WI38 (cell line): ENCODE data around the gene KCNN3.

ENCODE experiments used
- H3K4me3 ChIP-seq: 2 replicates; pipeline ENCODE4 v1.5.1; 2011; ENCODE audit warnings: low read depth, mild to moderate bottlenecking, control low read depth, low read length
- TF ChIP-seq, protein P1 (sequence below): IDR thresholded peaks from 2 replicates; pipeline ENCODE4 v1.5.1; 2012; ENCODE audit warnings: low read depth, mild to moderate bottlenecking, control low read depth, low read length

KCNN3 gene

GRCh38 chr1:154888757-154889156, 18.7 kb upstream of the KCNN3 start:
- TF ChIP-seq, protein P1, sequence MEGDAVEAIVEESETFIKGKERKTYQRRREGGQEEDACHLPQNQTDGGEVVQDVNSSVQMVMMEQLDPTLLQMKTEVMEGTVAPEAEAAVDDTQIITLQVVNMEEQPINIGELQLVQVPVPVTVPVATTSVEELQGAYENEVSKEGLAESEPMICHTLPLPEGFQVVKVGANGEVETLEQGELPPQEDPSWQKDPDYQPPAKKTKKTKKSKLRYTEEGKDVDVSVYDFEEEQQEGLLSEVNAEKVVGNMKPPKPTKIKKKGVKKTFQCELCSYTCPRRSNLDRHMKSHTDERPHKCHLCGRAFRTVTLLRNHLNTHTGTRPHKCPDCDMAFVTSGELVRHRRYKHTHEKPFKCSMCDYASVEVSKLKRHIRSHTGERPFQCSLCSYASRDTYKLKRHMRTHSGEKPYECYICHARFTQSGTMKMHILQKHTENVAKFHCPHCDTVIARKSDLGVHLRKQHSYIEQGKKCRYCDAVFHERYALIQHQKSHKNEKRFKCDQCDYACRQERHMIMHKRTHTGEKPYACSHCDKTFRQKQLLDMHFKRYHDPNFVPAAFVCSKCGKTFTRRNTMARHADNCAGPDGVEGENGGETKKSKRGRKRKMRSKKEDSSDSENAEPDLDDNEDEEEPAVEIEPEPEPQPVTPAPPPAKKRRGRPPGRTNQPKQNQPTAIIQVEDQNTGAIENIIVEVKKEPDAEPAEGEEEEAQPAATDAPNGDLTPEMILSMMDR, result no peak

GRCh38 chr1:154886281-154887015, 16.4 kb upstream of the KCNN3 start:
- H3K4me3 ChIP-seq, result no peak overlapping the region
- TF ChIP-seq, protein P1, result no peak

More at GRCh38 chr1:154888757-154889156, 18.7 kb upstream of the KCNN3 start:
- H3K4me3 ChIP-seq, result no peak overlapping the region

DNA sequence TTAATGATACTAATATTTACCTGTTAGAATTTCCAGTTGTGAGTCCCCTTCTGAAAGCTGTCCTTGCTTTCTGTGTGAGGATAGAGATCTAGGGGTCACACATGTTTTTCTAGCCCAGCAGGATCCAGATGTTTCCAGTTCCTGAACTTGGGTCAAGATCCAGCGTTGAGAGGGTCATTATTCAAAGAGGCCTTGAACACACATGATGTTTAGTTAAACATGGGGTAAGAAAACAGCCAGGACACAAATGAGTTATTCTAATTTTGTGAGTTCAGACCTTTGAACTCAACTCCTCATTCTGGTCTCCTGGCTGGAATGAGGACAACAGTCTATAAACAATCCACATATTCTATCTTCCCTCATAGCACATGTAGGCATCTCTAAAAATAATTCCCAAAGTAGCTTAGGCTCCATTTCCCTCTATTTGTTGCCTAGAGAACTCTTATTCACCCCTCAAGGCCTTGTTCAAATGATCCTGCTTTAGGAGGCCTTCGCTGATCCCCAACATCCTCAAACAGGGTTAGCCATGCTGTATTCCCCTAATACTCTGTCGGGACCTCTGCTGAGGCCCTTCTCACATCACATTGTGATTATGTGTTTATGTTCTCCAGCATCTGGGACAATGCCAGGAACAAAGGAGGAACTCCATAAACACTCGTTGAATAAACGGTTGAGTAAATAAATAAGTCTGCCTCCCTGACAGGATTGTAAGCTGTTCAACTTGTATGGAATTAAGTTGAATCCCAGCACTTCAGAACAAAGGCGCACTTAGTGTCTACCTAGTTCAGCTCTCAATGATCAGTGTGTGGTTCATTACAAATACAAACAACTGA, 15.0 kb upstream of the KCNN3 start:
- TF ChIP-seq, protein P1, result no peak
- H3K4me3 ChIP-seq, result no peak overlapping the region

- no peak overlapping the region for H3K4me3 ChIP-seq
- TF ChIP-seq, protein P1, result no peak
These were observed 14.1 kb upstream of the KCNN3 start for GRCh38 chr1:154883919-154884868.

DNA sequence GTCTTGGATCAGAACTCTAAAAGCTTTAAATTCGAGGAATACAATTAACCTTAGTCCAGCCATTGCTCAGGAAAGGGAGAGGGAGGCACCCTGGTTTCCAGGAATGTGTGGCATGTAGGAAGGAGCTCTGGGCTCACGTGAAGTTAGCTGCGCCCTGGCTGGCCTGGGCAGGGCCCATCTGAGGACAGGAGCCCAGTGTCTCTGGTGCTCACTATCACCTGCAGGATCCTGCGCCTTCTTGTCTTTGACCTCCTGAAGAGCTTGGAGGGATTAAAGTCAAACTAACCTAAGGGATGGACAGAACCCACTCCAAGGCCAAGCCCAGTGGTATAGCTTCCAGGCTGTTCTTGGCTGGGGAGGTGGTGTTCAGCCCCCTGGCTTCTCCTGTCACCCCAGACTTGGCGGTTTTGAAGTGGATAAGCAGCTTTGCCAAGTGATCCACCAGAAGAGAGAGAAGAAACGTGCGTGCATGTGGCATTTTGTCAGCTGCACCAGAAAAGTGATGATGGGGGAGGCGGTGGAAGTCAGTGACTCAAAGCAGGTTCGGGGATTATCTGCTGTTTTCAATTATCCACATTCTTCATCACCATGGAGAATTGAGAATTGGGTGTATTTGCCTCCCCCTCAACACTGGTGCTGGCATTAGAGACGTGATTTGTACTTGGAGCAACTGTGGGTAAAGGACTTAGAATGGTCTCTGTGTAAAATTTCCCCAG, 11.9 kb upstream of the KCNN3 start:
- no peak overlapping the region for H3K4me3 ChIP-seq
- TF ChIP-seq, protein P1, result no peak

- TF ChIP-seq, protein P1, result no peak
- no peak overlapping the region for H3K4me3 ChIP-seq
These were observed 10.6 kb upstream of the KCNN3 start for GRCh38 chr1:154880671-154881070.
